NT2/D1 (cell line): Measurements from ENCODE around the gene NPLOC4.

ENCODE experiments used
- DNase-seq: peaks from one replicate; pipeline ENCODE4 v3.0.0-alpha.2; 2011; ENCODE audit warnings: low read depth, low spot score
- H3K27me3 ChIP-seq: 2 replicates; pipeline ENCODE4 v1.6.0; 2011; ENCODE audit warnings: mild to moderate bottlenecking; ENCODE audit not compliant: insufficient read length, insufficient read depth
- H3K36me3 ChIP-seq: 2 replicates; pipeline ENCODE4 v1.6.1; 2011; ENCODE audit warnings: mild to moderate bottlenecking, low read length, mixed read lengths; ENCODE audit not compliant: insufficient read depth, insufficient read length
- H3K4me1 ChIP-seq: 2 replicates; pipeline ENCODE4 v1.5.1; 2011; ENCODE audit not compliant: insufficient read depth, insufficient read length
- H3K4me3 ChIP-seq: 2 replicates; pipeline ENCODE4 v1.5.1; 2011; ENCODE audit warnings: low read depth; ENCODE audit not compliant: insufficient read length
- H3K9ac ChIP-seq: 2 replicates; pipeline ENCODE4 v1.6.0; 2011; ENCODE audit warnings: low read depth; ENCODE audit not compliant: insufficient read length
- H3K9me3 ChIP-seq: 2 replicates; pipeline ENCODE4 v1.5.1; 2011; ENCODE audit warnings: mild to moderate bottlenecking, low read length; ENCODE audit not compliant: insufficient read depth
- SUZ12 ChIP-seq: IDR thresholded peaks from 2 replicates; pipeline ENCODE4 v1.6.1; 2011; ENCODE audit not compliant: insufficient read length, insufficient read depth; ENCODE audit errors: extremely low read depth
- YY1 ChIP-seq: IDR thresholded peaks from 2 replicates; pipeline ENCODE4 v1.6.1; 2011; ENCODE audit not compliant: insufficient read length, insufficient read depth
- ZNF274 ChIP-seq: IDR thresholded peaks from 2 replicates; pipeline ENCODE4 v1.6.1; 2011; ENCODE audit warnings: mild to moderate bottlenecking, low read depth, low read length

Gene NPLOC4

DNA sequence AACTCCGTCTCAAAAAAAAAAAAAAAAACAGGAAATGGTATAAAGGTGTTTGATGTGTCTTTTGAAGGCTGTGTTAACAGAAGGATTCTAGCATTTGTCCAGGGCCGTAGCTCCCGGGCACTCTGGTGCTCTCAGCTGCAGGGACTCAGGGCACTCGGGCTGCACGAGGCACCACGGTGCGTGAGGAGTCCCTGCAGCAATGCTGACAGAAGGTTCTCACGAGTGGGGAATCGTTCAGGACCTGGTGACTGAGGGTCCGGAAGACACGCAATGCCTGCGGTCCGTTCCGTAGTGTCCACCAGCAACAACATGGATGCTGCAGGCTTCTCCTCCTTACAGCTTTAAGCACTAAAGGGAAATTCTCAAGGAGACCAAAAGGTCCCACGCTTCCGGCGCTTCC lies 72.1 kb downstream of the NPLOC4 start:
- no peak for TF ChIP-seq ZNF274
- TF ChIP-seq SUZ12 = no peak
- peaks cover 86% of the 10 kb centered on the region for H3K36me3 ChIP-seq
- H3K9me3 ChIP-seq = no peaks in the 10 kb centered on the region
- no peak overlapping the region for H3K9ac ChIP-seq
- H3K27me3 ChIP-seq = no peaks in the 10 kb centered on the region
- H3K4me1 ChIP-seq = peaks cover 8% of the 10 kb centered on the region
- no peak for DNase-seq
- no peak overlapping the region for H3K4me3 ChIP-seq

DNA sequence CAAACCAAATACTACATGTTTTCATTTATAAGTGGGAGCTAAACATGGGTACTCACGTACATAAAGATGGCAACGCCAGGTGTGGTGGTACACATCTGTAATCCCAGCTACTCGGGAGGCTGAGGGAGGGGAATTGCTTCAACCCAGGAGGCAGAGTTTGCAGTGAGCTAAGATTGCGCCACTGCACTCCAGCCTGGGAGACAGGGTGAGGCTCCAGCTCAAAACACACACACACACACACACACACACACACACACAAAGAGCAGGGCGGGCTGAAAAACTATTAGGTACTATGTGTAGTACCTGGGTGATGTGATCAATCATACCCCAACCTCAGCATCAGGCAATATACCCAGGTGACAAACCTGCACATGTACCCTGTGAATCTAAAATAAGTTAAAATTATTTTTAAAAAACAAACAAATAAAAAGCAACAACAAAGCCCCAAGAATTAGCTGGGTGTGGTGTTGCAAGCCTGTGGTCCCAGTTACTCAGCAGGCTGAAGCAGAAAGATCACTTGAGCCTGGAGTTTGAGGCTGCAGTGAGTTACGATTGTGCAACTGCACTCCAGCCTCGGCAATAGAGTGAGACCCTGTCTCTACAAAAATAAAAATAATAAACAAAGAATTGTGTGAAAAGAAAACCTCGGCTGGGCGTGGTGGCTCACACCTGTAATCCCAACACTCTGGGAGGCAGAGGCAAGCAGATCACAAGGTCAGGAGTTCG lies 72.9 kb downstream of the NPLOC4 start:
- Histone ChIP-seq H3K4me1 (peaks cover 12% of the 10 kb centered on the region), H3K9ac (no peak overlapping the region), H3K27me3 (no peaks in the 10 kb centered on the region), H3K4me3 (no peak overlapping the region), H3K36me3 (peaks cover 85% of the 10 kb centered on the region), H3K9me3 (no peaks in the 10 kb centered on the region)
- TF ChIP-seq SUZ12 = no peak
- no peak for TF ChIP-seq YY1
- no peak for TF ChIP-seq ZNF274
- DNase-seq = no peak

DNA sequence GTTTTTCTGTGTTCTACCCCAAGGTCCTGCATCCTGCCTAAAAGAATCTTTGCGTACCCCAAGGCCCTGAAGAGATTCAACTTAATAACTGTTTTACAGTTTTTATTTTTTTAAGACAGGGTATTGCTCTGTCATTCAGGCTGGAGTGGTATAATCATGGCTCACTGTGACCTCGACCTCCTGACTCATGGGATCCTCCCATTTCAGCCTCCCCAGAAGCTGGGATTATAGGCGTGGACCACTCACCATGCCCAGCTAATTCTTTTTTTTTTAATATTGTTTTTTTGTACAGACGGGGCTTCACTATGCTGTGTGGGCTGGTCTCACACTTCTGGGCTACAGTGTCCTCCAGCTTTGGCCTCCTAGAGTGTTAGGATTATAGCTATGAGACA lies 75.4 kb downstream of the NPLOC4 start:
- Histone ChIP-seq H3K27me3 (no peaks in the 10 kb centered on the region), H3K9ac (no peak overlapping the region), H3K9me3 (no peaks in the 10 kb centered on the region), H3K36me3 (peaks cover 89% of the 10 kb centered on the region), H3K4me1 (peaks cover 18% of the 10 kb centered on the region), H3K4me3 (no peak overlapping the region)
- no peak for TF ChIP-seq YY1
- TF ChIP-seq SUZ12 = no peak
- no peak for DNase-seq

DNA sequence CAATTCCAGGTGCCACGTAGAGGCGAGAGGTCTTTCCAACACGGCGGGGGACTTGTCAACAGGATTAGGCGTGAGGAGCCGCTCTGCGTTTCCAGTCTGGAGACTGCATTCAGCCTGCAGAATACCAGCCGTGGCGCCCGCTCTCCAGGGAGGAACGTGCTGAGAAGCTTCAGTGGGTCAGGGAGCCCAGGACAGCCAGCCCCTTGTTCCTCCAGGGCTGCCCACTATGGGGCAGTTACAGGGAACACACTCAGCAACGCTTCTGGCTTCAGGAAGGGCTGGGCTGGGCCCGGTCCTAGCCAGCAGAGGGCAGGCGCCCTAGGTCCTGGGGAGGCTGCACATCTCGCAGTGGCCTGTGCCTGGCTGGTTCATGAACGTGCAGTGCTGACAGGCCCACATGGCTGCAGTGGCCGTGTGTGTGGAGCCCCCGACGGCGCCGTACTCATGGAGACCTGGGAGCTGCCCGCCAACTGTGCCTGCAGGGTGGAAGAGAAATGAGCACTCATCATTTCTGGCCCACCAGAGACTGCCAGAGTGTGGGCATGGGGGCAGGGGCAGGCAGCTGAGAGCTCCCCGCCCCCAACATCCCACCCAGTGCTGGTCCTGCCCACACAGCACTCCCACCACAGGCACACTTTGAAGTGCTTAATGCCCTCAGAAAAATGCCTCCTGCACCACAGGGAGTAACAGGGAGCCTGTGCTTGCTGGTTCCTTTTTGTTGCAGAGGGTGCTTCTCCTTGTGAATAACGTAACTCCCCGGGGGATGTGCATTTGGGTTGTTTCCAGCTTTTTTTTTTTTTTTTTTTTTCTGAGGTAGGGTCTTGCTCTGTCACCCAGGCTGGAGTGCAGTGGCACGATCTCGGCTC lies 77.7 kb downstream of the NPLOC4 start:
- TF ChIP-seq YY1 = no peak
- TF ChIP-seq ZNF274 = no peak
- TF ChIP-seq SUZ12 = no peak
- Histone ChIP-seq H3K27me3 (no peaks in the 10 kb centered on the region), H3K9me3 (no peaks in the 10 kb centered on the region), H3K4me3 (no peak overlapping the region), H3K36me3 (peaks cover 80% of the 10 kb centered on the region), H3K9ac (peak overlapping the region; percentile 10), H3K4me1 (peaks cover 18% of the 10 kb centered on the region)
- no peak for DNase-seq

DNA sequence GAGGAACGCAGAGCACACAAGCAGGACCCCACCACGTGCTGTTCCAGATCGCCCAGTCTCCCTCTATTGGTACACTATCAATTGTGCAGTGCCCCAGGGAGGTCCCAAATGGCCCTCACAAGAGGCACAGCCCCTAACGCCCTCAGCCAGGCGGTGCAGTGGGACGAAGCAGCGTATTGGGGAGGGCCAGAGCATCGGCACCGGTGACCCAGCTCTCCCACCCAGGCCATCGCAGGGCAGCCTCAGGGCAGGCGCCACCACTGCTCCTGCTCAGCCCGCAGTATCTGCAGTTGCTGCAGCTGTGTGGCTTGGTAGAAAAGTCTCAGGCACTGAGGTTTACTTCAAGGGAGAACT lies 78.8 kb downstream of the NPLOC4 start:
- peaks cover 28% of the 10 kb centered on the region for H3K4me1 ChIP-seq
- H3K36me3 ChIP-seq = peaks cover 74% of the 10 kb centered on the region

DNA sequence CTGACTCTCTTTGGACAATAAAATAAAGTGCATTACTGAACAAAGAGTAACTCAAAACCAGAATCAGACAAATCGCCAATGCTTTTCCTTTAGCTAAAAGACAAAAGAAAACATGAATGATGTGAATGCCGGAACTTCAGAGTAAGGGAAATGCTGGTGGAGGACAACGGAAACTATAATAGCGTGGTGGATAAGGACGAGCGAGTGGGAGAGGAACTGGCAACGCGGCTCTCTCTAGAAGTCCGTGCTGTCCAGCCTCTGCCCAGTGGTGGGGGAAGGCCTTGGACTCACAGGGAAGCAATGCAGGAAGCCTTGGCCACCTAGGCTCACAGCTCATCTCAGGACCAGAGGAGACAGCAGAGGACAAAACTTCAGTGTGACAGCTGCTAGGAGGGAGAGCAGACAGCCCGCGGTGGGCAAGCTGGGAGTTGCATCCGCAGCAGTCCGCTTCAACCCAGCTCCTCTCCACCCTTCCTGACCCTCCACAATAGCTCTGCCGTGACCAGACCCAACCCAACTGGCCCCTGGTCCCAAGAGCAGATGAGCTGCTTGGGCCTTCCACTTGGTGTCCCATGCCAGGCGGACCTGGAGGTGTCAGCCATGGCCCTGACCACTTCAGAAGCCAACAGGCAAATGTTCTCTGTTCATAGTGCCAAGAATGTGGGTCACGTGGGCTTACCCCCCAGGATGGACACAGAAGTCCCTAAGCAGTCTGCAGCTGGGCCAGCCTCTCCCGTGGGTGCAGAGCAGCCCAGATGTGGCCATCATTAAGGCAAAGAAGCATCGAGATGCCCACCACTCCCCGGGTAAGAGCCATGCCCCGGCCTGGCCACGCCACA lies 79.4 kb downstream of the NPLOC4 start:
- no peak overlapping the region for H3K9ac ChIP-seq
- H3K27me3 ChIP-seq = no peaks in the 10 kb centered on the region
- H3K36me3 ChIP-seq = peaks cover 68% of the 10 kb centered on the region

More for the DNA sequence above, 78.8 kb downstream of the NPLOC4 start:
- TF ChIP-seq ZNF274 = no peak
- TF ChIP-seq SUZ12 = no peak
- no peak for TF ChIP-seq YY1
- DNase-seq = no peak
- Histone ChIP-seq H3K9me3 (no peaks in the 10 kb centered on the region), H3K27me3 (no peaks in the 10 kb centered on the region), H3K9ac (no peak overlapping the region), H3K4me3 (no peak overlapping the region)

More for the DNA sequence above, 79.4 kb downstream of the NPLOC4 start:
- Histone ChIP-seq H3K4me3 (no peak overlapping the region), H3K4me1 (peaks cover 28% of the 10 kb centered on the region), H3K9me3 (no peaks in the 10 kb centered on the region)
- no peak for DNase-seq
- no peak for TF ChIP-seq YY1
- no peak for TF ChIP-seq ZNF274
- TF ChIP-seq SUZ12 = no peak
